Heart left ventricle (tissue), 16 donors: ENCODE measurements around the gene SAV1. TPM values are rescaled to one million over a fixed set of nuclear protein-coding genes. Genes with fewer than 3 reads are reported as not detected.
"Not testable (repeated sequence)": the region's sequence is repeated elsewhere in the genome, so short reads cannot be mapped to it uniquely, and the experiment has no call there.

Experiments
- ATAC-seq, 4 donors: fragments of 200-7000 bp; cut with Tn5 transposase; one replicate each; pipeline ENCODE4 v1.9.1; 2020 to 2022; ENCODE audit warnings: moderate library complexity in 4 of 4, mild to moderate bottlenecking in 3 of 4, moderate number of reproducible peaks in 1 of 4
- DNase-seq, 5 donors: peaks; one replicate each; pipeline ENCODE4 v3.0.0-alpha.2; 2020
- H3K27ac ChIP-seq, 12 donors: fragments of 200-600 bp; sonication (generic) in 4 of 12; one replicate each; pipeline versions ENCODE4 v1.5.0 to v1.8.0; 2016 to 2022; ENCODE audit warnings: mild to moderate bottlenecking in 2 of 12
- H3K27me3 ChIP-seq, 9 donors: fragments of 200-600 bp; sonication (generic) in 2 of 9; one replicate each; pipeline versions ENCODE4 v1.5.1 to v1.8.0; 2016 to 2022; ENCODE audit warnings: mild to moderate bottlenecking in 3 of 9
- H3K36me3 ChIP-seq, 9 donors: fragments of 200-600 bp; sonication (generic) in 2 of 9; one replicate each; pipeline versions ENCODE4 v1.5.0 to v1.8.0; 2018 to 2022; ENCODE audit warnings: mild to moderate bottlenecking in 2 of 9
- H3K4me1 ChIP-seq, 12 donors: fragments of 200-600 bp; sonication (generic) in 4 of 12; one replicate each; pipeline versions ENCODE4 v1.5.0 to v1.8.0; 2016 to 2022; ENCODE audit warnings: mild to moderate bottlenecking in 3 of 12
- H3K4me3 ChIP-seq, 12 donors: fragments of 200-600 bp; sonication (generic) in 4 of 12; one replicate each; pipeline versions ENCODE4 v1.5.0 to v1.8.0; 2017 to 2022; ENCODE audit warnings: mild to moderate bottlenecking in 9 of 12, moderate library complexity in 4 of 12
- H3K9me3 ChIP-seq, 12 donors: fragments of 200-600 bp; sonication (generic) in 4 of 12; one replicate each; pipeline versions ENCODE4 v1.5.0 to v1.8.0; 2016 to 2022; ENCODE audit warnings: mild to moderate bottlenecking in 1 of 12
- CTCF ChIP-seq, 12 donors: fragments of 200-600 bp; sonication (generic) in 4 of 12; IDR thresholded peaks; one replicate each; pipeline versions ENCODE4 v1.5.0 to v1.8.0; 2018 to 2022; ENCODE audit warnings: antibody characterized with exemption in 12 of 12, mild to moderate bottlenecking in 5 of 12
- POLR2A ChIP-seq, 2 donors: fragments of 450-650 bp; IDR thresholded peaks; one replicate each; pipeline ENCODE4 v1.6.1; 2017; ENCODE audit warnings: antibody characterized with exemption in 2 of 2, mild to moderate bottlenecking in 2 of 2, moderate library complexity in 2 of 2
- WGBS, 4 donors: extraction: QIAGEN DNeasy Blood & Tissue Kit in 2 of 4; methylation state at CpG; one replicate each; pipeline versions ENCODE4 v1.1.5 to v1.1.7; 2013 to 2018; 5-methylcytosine and 5-hydroxymethylcytosine counted together
- intact Hi-C, 10 donors: fragments of 100-400 bp; cut with DNase I; formaldehyde crosslinking; loops; one replicate each; pipeline versions ENCODE4 v1.11.1 to v1.14.2; 2022
- polyA plus RNA-seq, 2 donors: library from polyadenylated mRNA; stranded (reverse); fragments of 200-250 nt; gene quantifications; one replicate each; pipeline ENCODE4 v1.2.3, GENCODE V29; 2013
- total RNA-seq, 9 donors: library from RNA; depleted of rRNA in 2 of 9; stranded (reverse); fragments of >200 nt in 2 of 9; fragmentation: NEBNext Ultra II Directional in 3 of 9; extraction: Animal tissue kit (Norgen Biotek cat#: 25700) in 3 of 9; gene quantifications; one replicate each; pipeline versions ENCODE4 v1.1.0 to v1.2.4, GENCODE V29; 2016 to 2023
- donor health status: ischemic (EF 13 %, LVEDD 7.1; RV severe dilation, severe dysfunction).
- donor health status: healthy with polysubstance abuse.
- donor health status: DM: no; HTN: yes; CAD: no.
- donor health status: DM: no; HTN: no; CAD: no.
- donor health status: ischemic (EF 25% LVEDD 6.9; RV normal size, moderate dysfunction).
- donor health status: ischemic (EF 25% LVEDD 5.7; RV mildly dilated, moderate dysfunction).
- donor health status: healthy.
- donor health status: DM: yes; HTN: yes; CAD: no.
- donor health status: ischemic (EF 35%, LVEDD 5.7; RV mildly dilated, moderate dysfunction).
- donor health status: nonischemic (EF 11% LVEDD 7.7; RV severe dilation, severe dysfunction).
- donor health status: DM: yes; HTN: yes; CAD: no.
- donor health status: PGD.
- donor health status: ischemic (EF 29% LVEDD 5.4; RV normal size, mild dysfunction).
- donor health status: nonischemic (EF 23%, LVEDD 6.1; RV moderate dilation, normal function).

SAV1 gene
- total and polyA plus RNA-seq, 11 donors, result 15.2 to 35.3 (median 24.7) TPM

- Histone ChIP-seq H3K9me3 (no peaks in the 10 kb centered on the region), H3K27ac (peak overlapping the region in 1 of 12 donors; percentile 96), H3K36me3 (peaks cover 0 to 5% (median 4%) of the 10 kb centered on the region in 9 donors), H3K27me3 (no peaks in the 10 kb centered on the region), H3K4me1 (peaks cover 0 to 35% (median 19%) of the 10 kb centered on the region in 12 donors), H3K4me3 (no peak overlapping the region)
- intact Hi-C loops, result no loop called here
- ATAC-seq, result no peak
- WGBS, 4 donors, result 88 to 95% (median 90%) methylated on average over 4 of the region's 4 CpGs
- no peak for DNase-seq
- TF ChIP-seq POLR2A (IDR thresholded peaks at IDR 0.05) (no peak), CTCF (IDR thresholded peaks at IDR 0.05) (no peak)
Observed at GRCh38 chr14:50669441-50669986, 1.4 kb upstream of the SAV1 start.

DNA sequence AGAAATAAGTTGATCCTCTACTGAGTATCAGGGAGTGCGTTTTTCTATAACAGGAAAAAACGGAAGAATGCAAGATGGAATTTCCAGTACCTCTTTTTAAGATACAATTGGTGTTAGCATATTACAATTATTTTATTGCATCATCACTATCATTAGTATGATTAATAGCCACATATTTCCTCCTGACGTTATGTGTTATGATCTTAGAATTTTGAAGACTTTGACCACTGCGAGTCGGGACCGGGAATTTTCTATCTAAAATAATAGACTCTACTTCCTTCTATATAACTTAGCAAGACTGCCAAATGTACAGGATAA, 679 bp upstream of the SAV1 start:
- Histone ChIP-seq H3K4me3 (peak overlapping the region in 11 of 12 donors; percentile 65 to 98 (median 93)), H3K27me3 (no peaks in the 10 kb centered on the region), H3K36me3 (peaks cover 0 to 12% (median 9%) of the 10 kb centered on the region in 9 donors), H3K27ac (peak overlapping the region; percentile 89 to 98 (median 94)), H3K4me1 (peaks cover 0 to 42% (median 21%) of the 10 kb centered on the region in 12 donors), H3K9me3 (no peaks in the 10 kb centered on the region)
- intact Hi-C loops, result no loop called here
- 15 to 21% (median 18%) methylated on average over 6 of the region's 6 CpGs for WGBS, 4 donors
- no peak for TF ChIP-seq POLR2A (IDR thresholded peaks at IDR 0.05)
- no peak for TF ChIP-seq CTCF (IDR thresholded peaks at IDR 0.05)
- ATAC-seq, result no peak
- no peak for DNase-seq

GRCh38 chr14:50667684-50667995, 466 bp downstream of the SAV1 start:
- H3K36me3 ChIP-seq, result peaks cover 0 to 19% (median 12%) of the 10 kb centered on the region in 9 donors
- H3K4me1 ChIP-seq, result peaks cover 0 to 43% (median 20%) of the 10 kb centered on the region in 12 donors
- H3K27ac ChIP-seq, result peak overlapping the region; percentile 89 to 98 (median 94)
- no peaks in the 10 kb centered on the region for H3K27me3 ChIP-seq
- no peak for TF ChIP-seq POLR2A (IDR thresholded peaks at IDR 0.05)
- no peak for TF ChIP-seq CTCF (IDR thresholded peaks at IDR 0.05)
- WGBS, 4 donors, result 0 to 1% (median 0%) methylated on average over 10 to 25 of the region's 25 CpGs
- ATAC-seq, result peak in 3 of 4 donors; percentile 11 to 41 (median 16)
- intact Hi-C loops, result no loop called here
- peak overlapping the region; percentile 65 to 98 (median 92) for H3K4me3 ChIP-seq
- H3K9me3 ChIP-seq, result no peaks in the 10 kb centered on the region
- DNase-seq, result peak in 1 of 5 donors; percentile 37

- DNase-seq (peak in 2 of 5 donors; percentile 30 to 33), ATAC-seq (peak in 2 of 4 donors; percentile 11 to 42)
- Histone ChIP-seq H3K36me3 (peaks cover 0 to 19% (median 12%) of the 10 kb centered on the region in 9 donors), H3K4me1 (peaks cover 0 to 47% (median 22%) of the 10 kb centered on the region in 12 donors), H3K27me3 (no peaks in the 10 kb centered on the region), H3K4me3 (peak overlapping the region; percentile 65 to 98 (median 92)), H3K27ac (peak overlapping the region; percentile 89 to 98 (median 94)), H3K9me3 (no peaks in the 10 kb centered on the region)
- WGBS, 4 donors, result 2 to 3% (median 2%) methylated on average over 20 of the region's 20 CpGs
- intact Hi-C loops, result no loop called here
- TF ChIP-seq CTCF (IDR thresholded peaks at IDR 0.05), result no peak
- no peak for TF ChIP-seq POLR2A (IDR thresholded peaks at IDR 0.05)
Observed at GRCh38 chr14:50666772-50667683, 1.1 kb downstream of the SAV1 start.

DNA sequence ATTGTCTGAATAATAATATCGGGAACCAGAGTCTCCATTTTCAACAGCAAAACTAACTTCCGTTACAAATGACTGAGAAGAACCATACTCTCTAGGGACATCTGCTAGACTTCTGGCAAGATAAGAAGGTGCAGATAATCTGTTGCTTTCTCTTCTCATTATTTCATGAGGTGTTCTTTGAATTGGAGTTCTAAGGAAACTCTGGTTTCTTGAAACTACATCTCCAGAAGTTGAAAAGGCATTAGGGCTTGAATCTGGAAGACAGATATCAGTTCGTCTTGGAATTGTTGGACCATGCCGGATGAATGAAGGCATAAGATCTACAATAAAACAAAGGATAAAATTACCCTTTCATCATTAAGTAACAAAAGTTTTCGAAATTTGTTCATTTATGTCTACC, 2.8 kb downstream of the SAV1 start:
- H3K4me1 ChIP-seq, result peaks cover 0 to 54% (median 22%) of the 10 kb centered on the region in 12 donors
- H3K27me3 ChIP-seq, H3K9me3 ChIP-seq, intact Hi-C loops, ATAC-seq, H3K27ac ChIP-seq, DNase-seq: not testable (repeated sequence)
- 52 to 61% (median 56%) methylated on average over 5 of the region's 5 CpGs for WGBS, 4 donors
- H3K4me3 ChIP-seq, result peak overlapping the region in 5 of 12 donors; percentile 89 to 97 (median 95)
- H3K36me3 ChIP-seq, result peaks cover 0 to 31% (median 13%) of the 10 kb centered on the region in 9 donors

- H3K4me3 ChIP-seq, H3K9me3 ChIP-seq, intact Hi-C loops, DNase-seq, H3K27me3 ChIP-seq, H3K27ac ChIP-seq, ATAC-seq: not testable (repeated sequence)
- peaks cover 0 to 32% (median 13%) of the 10 kb centered on the region in 9 donors for H3K36me3 ChIP-seq
- H3K4me1 ChIP-seq, result peaks cover 0 to 62% (median 28%) of the 10 kb centered on the region in 12 donors
- WGBS, 4 donors, result 89 to 98% (median 97%) methylated on average over 2 of the region's 2 CpGs
Observed at GRCh38 chr14:50664579-50664978, 3.5 kb downstream of the SAV1 start.
